ENCODE results near the gene SLC39A8.

Gene SLC39A8

GRCh38 chr4:102315532-102315931 is 29.8 kb downstream of the SLC39A8 start:
- no peak for TF ChIP-seq CTCF (IDR thresholded peaks at IDR 0.05; ENCODE audit: low read depth, low read length, missing control alignments)
- in situ Hi-C loops (cut with HindIII; ENCODE audit: low pct_ligation_motif_present, low sequenced_read_pairs), result no loop called here
- DNase-seq, result no peak
- H3K4me3 ChIP-seq (ENCODE audit: low read depth, low read length), result no peak overlapping the region
- no peaks in the 10 kb centered on the region for H3K36me3 ChIP-seq (replicated peaks)
- H3K27me3 ChIP-seq (replicated peaks), result no peaks in the 10 kb centered on the region
- no peak overlapping the region for H3K27ac ChIP-seq

GRCh38 chr4:102312417-102312816 is 32.9 kb downstream of the SLC39A8 start:
- Histone ChIP-seq H3K27ac (no peak overlapping the region), H3K36me3 (replicated peaks) (no peaks in the 10 kb centered on the region), H3K4me3 (ENCODE audit: low read depth, low read length) (no peak overlapping the region), H3K27me3 (replicated peaks) (no peaks in the 10 kb centered on the region)
- DNase-seq, result no peak
- in situ Hi-C loops (cut with HindIII; ENCODE audit: low pct_ligation_motif_present, low sequenced_read_pairs), result no loop called here
- TF ChIP-seq CTCF (IDR thresholded peaks at IDR 0.05; ENCODE audit: low read depth, low read length, missing control alignments), result no peak

GRCh38 chr4:102311912-102312311 is 33.4 kb downstream of the SLC39A8 start:
- Histone ChIP-seq H3K36me3 (replicated peaks) (no peaks in the 10 kb centered on the region), H3K27me3 (replicated peaks) (no peaks in the 10 kb centered on the region), H3K27ac (no peak overlapping the region), H3K4me3 (ENCODE audit: low read depth, low read length) (no peak overlapping the region)
- in situ Hi-C loops (cut with HindIII; ENCODE audit: low pct_ligation_motif_present, low sequenced_read_pairs), result no loop called here
- no peak for DNase-seq
- TF ChIP-seq CTCF (IDR thresholded peaks at IDR 0.05; ENCODE audit: low read depth, low read length, missing control alignments), result no peak

GRCh38 chr4:102311407-102311806 is 33.9 kb downstream of the SLC39A8 start:
- Histone ChIP-seq H3K4me3 (ENCODE audit: low read depth, low read length) (no peak overlapping the region), H3K27me3 (replicated peaks) (no peaks in the 10 kb centered on the region), H3K27ac (no peak overlapping the region), H3K36me3 (replicated peaks) (no peaks in the 10 kb centered on the region)
- in situ Hi-C loops (cut with HindIII; ENCODE audit: low pct_ligation_motif_present, low sequenced_read_pairs), result no loop called here
- TF ChIP-seq CTCF (IDR thresholded peaks at IDR 0.05; ENCODE audit: low read depth, low read length, missing control alignments), result no peak
- no peak for DNase-seq

GRCh38 chr4:102308032-102308799 is 37.1 kb downstream of the SLC39A8 start:
- peak; percentile 1 for DNase-seq
- in situ Hi-C loops (cut with HindIII; ENCODE audit: low pct_ligation_motif_present, low sequenced_read_pairs), result no loop called here
- H3K27me3 ChIP-seq (replicated peaks), result no peaks in the 10 kb centered on the region
- no peaks in the 10 kb centered on the region for H3K36me3 ChIP-seq (replicated peaks)
- TF ChIP-seq CTCF (IDR thresholded peaks at IDR 0.05; ENCODE audit: low read depth, low read length, missing control alignments), result no peak
- no peak overlapping the region for H3K27ac ChIP-seq
- H3K4me3 ChIP-seq (ENCODE audit: low read depth, low read length), result no peak overlapping the region

GRCh38 chr4:102305666-102306065 is 39.6 kb downstream of the SLC39A8 start:
- TF ChIP-seq CTCF (IDR thresholded peaks at IDR 0.05; ENCODE audit: low read depth, low read length, missing control alignments), result no peak
- H3K27ac ChIP-seq, result no peak overlapping the region
- no peak overlapping the region for H3K4me3 ChIP-seq (ENCODE audit: low read depth, low read length)
- H3K36me3 ChIP-seq (replicated peaks), result no peaks in the 10 kb centered on the region
- DNase-seq, result no peak
- in situ Hi-C loops (cut with HindIII; ENCODE audit: low pct_ligation_motif_present, low sequenced_read_pairs), result no loop called here
- H3K27me3 ChIP-seq (replicated peaks), result no peaks in the 10 kb centered on the region
